Ecto neural progenitor cell (in vitro differentiated cells): ENCODE data around the gene GRK1.
A peak's percentile ranks its signal among the peaks of the same experiment; 100 is the strongest.
"Not testable (repeated sequence)": the region's sequence is repeated elsewhere in the genome, so short reads cannot be mapped to it uniquely, and the experiment has no call there.

Experiments used
- DNase-seq: peaks from one replicate; pipeline ENCODE4 v3.0.0-alpha.2; 2018; ENCODE audit warnings: low spot score

GRK1 gene

DNA sequence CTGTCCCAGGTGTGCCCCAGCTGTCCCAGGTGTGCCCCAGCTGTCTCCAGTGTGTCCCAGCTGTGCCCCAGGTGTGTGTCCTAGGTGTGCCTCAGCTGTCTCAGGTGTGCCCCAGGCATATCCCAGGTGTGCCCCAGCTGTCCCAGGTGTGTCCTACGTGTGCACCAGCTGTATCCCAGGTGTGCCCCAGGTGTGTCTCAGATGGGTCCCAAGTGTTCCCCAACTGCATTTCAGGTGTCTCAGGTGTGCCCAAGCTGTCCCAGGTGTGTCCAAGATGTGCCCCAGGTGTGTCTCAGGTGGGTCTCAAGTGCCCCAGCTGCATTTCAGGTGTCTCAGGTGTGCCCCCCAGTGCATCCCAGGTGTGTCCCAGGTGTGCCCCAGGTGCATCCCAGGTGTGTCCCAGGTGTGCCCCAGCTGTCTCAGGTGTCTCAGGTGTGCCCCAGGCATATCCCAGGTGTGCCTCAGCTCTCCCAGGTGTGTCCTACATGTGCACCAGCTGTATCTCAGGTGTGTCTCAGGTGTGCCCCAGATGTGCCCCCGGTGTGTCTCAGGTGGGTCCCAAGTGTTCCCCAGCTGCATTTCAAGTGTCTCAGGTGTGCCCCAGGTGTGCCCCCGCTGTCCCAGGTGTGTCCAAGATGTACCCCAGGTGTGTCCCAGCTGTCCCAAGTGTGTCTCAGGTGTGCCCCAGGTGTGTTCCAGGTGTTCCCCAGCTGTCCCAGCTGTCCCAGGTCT, 1.3 kb upstream of the GRK1 start:
- DNase-seq, result no peak

DNA sequence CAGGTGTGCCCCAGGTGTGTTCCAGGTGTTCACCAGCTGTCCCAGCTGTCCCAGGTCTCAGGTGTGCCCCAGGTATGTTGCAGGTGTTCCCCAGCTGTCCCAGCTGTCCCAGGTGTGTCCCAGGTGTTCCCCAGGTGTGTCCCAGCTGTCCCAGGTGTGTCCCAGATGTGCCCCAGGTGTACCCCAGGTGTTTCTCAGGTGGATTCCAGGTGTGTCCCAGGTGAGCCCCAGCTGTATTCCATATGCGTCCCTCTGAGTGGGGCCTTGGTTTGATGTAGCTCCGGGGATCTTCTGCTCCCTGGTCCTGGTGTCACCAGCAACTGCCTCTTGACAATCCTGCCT, 719 bp upstream of the GRK1 start:
- DNase-seq, result no peak

DNA sequence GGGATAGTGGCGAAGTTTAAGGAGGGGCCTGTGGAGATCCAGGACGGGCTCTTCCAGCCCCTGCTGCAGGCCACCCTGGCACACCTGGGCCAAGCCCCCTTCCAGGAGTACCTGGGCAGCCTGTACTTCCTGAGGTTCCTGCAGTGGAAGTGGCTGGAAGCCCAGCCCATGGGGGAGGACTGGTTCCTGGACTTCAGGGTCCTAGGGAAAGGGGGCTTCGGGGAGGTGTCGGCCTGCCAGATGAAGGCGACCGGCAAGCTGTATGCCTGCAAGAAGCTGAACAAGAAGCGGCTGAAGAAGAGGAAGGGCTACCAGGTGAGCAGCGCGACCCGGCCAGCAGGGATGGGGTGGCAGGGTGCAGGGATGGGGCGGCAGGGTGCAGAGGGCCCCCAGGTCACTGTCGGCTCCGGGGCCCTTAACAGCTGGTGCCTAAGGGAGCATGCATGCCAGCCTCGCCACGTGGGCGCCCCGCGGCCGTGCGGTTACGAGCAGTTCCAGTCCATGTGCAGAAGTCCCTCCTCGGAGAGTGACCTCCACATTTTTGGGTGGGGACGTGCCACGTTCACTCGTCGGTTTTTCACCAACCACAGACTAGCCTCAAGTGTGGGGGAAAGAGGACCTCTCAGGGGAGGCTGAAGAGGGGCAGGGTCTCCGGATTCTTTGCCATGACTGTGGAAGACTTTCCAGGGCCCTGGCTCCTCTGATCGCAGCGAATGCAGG, 912 bp downstream of the GRK1 start:
- no peak for DNase-seq

DNA sequence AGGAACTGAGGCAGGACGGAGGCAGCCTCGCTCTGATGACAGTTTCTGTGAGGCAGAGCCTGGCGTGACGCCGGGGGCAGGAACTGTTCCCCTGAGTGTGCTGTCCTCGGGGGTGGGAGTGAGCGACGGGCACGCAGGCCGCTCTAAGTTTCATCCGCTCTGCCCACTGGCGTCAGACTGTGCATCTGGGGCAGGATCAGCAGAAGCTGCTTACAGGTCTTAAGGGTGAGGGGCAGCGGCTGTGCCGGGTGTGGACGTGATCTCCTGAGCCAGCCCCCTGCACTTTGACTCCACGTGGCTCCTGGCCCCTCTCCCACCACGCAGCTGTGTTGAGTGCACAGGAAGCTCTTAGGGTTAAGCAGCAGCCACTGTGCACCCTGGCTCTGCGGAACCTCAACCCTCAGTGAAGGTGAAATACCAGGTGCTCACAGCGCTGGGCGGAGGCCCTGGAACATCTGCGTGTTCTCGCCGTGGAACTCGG, 1.5 kb downstream of the GRK1 start:
- no peak for DNase-seq

DNA sequence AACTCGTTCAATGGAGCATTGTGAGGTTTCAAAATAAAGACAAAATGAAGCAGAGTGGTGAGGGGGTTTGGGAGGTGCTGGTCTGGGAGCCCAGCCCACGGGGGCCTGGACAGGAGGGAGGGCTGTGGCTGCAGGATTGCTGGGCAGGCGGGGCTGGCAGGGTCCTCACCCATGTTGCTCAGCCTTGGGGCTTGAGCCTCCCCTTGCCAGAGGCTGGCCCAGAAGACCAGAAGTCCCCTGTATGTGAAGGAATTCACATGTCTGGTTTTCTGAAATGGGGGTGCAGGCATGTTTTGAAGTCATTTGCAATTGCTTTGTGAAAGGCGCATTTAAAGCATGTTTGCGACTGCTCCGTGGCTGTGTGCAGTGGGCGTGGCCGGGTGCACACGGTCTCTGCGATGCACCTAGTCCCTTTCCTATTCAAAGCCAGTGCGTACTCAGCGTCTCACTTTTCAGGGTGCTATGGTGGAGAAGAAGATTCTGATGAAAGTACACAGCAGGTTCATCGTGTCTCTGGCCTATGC, 2.3 kb downstream of the GRK1 start:
- DNase-seq, result no peak

DNA sequence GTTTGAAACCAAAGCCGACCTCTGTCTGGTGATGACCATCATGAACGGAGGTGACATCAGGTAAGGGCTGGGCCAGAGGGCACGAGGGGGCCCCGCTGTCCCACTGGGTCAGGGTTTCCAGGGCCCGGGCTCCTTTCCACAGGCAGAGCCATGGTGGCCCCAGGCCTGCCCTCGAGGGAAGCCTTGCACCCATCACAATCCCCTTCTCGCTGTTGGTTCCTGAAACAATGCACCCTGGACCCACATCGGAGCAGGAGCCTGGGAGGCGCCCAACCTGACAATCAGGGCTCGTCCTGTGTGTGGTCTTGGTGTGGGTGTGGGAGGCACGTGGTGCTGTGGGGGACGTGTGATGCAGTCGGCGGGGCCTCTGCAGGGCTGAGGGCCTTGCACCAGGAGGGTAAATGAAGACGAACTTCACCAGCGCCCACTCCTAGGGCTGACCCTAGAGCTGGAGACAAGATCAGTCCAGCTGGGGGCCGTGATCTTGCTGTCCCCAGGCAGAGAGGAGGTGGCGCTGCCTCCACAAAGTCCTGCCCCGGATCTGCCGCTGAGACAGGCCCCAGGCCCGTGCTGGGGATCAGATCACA, 2.8 kb downstream of the GRK1 start:
- DNase-seq, result no peak

DNA sequence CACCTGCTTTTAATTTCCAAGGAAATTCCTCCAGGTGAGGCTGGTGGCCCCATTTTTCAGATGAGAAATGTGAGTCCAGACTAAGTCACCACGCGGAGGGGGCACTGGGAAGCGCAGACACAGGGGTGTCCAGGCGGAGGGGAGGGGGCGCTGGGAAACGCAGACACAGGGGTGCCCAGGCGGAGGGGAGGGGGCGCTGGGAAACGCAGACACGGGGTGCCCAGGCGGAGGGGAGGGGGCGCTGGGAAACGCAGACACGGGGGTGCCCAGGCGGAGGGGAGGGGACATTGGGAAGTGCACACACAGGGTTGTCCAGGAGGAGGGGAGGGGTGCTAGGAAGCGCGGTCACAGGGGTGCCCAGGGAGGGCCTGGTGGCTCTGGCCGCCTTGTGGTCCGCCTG, 3.5 kb downstream of the GRK1 start:
- DNase-seq, result no peak

DNA sequence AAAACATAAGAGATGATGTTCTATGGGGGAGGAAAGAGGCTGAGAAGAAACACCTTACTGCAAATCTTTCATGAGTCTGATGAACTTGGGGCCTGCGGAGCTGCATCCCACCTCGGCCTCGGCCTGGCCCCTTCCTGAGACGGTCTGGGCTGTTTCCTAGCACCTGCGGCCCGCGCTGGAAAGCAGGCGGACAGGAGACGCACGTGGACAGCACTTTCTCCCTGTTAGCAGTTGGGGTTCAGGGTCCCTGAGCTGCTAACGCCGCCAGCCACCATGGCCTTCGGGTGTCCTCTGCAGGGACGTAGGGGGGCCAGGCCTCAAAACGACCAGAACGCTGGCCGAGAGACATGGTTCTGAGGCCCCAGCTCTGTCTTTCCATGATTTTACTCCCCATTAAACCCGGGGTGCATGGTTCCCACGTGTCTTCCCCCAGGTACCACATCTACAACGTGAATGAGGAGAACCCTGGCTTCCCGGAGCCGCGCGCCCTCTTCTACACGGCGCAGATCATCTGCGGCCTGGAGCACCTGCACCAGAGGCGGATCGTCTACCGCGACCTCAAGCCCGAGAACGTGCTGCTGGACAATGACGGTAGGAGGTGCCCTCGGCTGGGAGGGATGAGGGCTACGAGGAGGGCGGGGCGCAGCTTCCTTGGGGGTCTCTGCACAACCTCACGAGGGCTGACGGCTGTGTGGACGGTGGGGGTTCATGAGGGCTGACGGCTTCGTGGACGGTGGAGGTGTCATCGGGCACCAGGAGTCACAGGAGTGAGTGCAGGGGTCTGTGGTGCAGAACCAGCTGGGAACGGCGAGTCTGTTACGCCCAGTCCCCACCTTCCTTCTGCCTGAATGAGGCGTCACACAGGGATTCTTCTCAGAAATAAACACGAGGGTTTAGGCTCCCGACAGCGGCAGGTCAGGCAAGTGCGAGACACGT, 4.3 kb downstream of the GRK1 start:
- no peak for DNase-seq

DNA sequence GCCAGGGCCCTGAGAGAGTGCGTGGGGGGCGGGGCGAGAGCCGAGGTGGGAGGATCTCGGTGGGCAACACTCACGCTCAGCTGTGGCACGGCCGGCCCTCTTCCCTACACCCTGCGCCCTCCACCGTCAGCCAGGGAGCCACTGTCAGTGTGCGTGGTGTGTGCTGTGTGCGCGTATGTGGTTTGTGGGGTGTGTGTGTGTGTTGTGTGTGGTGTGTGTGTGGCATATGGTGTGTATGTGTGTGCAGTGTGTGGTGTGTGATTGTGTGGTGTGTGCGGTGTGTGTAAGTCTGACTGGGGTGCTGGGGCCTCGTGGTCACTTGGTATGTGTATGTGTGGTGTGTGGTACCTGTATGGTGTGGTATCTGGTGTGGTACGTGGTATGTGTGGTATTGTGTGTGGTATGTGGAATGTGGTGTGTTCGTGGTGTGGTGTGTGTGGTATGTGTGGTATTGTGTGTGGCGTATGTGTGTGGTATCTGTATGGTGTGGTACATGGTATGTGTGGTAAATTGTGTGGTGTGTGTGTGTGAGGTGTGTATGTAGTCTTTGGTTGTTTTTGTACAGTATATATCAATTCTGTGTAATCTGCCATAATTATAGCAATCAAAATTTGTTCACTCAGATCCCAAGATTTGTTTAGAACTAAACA, 5.1 kb downstream of the GRK1 start:
- DNase-seq, result no peak

DNA sequence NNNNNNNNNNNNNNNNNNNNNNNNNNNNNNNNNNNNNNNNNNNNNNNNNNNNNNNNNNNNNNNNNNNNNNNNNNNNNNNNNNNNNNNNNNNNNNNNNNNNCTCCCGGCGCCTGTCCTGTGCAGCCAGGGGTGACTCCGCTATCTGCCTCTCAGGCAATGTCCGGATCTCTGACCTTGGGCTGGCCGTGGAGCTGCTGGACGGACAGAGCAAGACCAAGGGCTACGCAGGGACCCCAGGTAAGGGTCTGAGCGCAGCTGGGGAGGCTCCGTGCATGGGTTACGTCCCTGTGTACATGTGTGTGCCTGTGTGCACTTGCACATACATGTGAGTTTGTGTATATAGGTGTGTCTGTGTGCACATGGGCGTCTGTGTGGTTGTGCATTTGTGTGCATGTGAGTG, 55.9 kb downstream of the GRK1 start:
- DNase-seq, result no peak

DNA sequence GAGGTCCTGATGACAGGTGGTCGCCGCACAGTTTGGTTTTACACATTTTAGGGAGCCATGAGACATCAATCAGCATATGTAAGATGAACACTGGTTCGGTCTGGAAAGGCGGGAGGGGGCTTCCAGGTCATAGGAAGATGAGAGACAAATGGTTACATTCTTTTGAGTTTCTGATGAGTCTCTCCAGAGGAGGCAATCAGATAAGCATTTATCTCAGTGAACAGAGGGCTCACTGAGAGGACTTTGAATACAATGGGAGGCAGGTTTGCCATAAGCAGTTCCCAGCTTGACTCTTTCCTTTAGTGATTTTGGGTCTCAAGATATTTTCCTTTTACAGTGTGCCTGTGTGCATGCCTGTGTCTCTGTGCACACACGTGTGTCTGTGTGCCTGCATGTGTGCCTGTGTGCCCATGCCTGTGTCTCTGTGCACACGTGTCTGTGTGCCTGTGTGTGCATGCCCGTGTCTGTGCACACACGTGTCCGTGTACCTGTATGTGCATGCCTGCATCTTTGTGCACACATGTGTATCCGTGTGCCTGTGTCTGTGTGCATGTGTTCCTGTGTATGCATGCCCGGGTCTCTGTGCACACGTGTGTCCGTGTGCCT, 56.5 kb downstream of the GRK1 start:
- no peak for DNase-seq

DNA sequence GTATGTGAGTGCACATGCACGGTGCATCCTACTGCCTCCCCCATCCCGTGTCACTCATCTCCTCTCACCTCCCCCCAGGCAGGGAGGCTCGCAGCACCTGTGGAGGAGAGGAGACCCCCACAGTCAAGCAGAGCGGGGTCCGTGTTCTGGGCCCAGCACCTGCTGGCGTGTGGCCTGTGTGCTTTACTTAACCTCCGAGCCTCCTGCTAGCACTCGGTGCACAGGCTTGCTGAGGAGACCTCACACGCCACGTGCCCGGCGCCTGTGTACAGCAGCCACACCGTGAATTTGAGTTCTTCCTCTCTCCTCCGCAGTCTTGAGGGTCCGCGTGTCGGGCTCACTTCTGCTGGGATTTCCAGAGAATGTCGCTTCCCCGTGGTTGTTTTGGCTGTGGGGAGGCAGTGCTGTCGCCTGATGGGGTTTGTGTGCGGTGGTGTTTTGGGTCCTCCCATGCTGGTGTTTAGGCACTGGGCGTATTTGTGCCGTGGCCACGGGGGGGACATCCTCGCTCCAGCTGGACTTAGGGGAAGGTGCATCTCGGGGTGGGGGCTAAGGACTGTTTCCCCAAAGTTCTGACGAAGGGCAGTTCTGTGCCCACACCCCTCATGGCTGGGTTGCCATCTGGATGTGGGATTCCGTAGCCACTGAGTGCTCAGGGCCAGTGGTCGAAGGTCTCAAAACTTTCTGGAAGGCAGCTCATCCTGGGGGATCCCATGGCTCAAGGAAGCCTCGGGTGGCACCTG, 57.2 kb downstream of the GRK1 start:
- peak; percentile 46 for DNase-seq

DNA sequence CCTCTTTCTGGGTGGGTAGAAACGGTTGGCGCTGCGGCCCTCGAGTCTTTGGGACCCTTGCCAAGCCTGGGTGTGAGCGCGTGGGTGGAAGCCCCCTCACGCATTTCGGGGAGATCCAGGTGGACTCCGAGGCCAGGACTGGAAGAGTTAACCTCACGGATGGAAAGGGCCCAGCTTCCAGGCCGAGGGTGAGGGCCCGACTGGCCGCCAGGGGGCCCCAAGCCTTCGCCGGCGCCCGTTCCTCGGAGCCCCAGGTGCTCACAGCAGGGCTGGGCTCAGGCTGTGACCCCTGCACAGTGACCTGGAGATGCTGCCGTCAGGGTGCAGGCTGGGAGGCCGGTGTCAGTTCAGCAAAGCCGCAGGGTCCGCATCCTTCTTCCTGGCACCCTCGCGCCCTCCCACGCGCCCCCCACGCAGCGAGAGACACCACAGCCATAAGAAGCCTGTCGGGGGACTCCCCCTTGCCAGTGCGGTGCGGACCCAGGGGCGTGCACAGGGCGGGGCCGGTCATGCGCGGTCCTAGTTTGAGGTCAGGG, 57.8 kb downstream of the GRK1 start:
- DNase-seq, result peak; percentile 87

DNA sequence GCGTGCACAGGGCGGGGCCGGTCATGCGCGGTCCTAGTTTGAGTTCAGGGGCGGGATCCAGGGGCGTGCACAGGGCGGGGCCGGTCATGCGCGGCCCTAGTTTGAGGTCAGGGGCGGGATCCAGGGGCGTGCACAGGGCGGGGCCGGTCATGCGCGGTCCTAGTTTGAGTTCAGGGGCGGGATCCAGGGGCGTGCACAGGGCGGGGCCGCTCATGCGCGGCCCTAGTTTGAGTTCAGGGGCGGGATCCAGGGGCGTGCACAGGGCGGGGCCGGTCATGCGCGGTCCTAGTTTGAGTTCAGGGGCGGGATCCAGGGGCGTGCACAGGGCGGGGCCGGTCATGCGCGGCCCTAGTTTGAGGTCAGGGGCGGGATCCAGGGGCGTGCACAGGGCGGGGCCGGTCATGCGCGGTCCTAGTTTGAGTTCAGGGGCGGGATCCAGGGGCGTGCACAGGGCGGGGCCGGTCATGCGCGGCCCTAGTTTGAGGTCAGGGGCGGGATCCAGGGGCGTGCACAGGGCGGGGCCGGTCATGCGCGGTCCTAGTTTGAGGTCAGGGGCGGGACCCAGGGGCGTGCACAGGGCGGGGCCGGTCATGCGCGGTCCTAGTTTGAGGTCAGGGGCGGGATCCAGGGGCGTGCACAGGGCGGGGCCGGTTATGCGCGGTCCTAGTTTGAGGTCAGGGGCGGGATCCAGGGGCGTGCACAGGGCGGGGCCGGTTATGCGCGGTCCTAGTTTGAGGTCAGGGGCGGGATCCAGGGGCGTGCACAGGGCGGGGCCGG, 58.5 kb downstream of the GRK1 start:
- not testable (repeated sequence) for DNase-seq

DNA sequence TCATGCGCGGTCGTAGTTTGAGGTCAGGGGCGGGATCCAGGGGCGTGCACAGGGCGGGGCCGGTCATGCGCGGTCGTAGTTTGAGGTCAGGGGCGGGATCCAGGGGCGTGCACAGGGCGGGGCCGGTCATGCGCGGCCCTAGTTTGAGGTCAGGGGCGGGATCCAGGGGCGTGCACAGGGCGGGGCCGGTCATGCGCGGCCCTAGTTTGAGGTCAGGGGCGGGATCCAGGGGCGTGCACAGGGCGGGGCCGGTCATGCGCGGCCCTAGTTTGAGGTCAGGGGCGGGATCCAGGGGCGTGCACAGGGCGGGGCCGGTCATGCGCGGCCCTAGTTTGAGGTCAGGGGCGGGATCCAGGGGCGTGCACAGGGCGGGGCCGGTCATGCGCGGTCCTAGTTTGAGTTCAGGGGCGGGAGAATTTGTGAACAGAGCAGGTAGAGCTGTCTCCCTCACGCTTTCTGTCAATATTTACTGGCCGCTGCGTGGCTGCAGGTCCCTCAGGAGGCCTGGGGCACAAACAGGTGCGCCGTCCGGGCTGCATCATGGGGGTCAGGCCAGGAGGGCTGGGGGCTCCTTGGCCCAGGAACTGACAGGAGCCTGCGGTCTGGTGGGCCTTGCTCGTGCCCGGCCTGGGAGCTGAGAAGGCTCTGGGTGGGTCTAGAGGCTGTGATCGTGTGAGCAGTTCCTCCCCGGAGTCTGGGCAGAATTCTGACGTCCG, 59.2 kb downstream of the GRK1 start:
- peak; percentile 60 for DNase-seq

DNA sequence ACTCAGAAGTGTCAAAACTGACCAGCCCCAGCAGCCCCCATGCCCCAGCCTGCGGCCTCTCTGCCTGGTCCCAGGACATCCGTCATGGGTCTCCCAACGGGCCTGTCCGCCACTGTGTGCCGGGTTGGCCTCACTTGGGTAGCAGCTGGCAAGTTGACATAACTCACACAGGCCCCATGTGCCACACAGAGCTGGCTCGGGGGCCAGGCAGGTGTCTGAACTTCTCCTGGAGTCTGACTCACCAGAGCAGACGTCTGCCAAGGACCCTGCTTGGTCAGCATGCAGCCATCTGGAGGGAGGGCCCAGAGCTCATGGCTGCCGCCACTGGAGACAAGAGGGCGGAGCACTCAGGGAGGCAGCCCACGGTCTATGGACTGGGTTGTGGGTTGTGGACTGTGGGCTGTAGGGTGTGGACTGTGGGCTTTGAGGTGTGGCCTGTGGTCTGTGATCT, 60.0 kb downstream of the GRK1 start:
- DNase-seq, result no peak

DNA sequence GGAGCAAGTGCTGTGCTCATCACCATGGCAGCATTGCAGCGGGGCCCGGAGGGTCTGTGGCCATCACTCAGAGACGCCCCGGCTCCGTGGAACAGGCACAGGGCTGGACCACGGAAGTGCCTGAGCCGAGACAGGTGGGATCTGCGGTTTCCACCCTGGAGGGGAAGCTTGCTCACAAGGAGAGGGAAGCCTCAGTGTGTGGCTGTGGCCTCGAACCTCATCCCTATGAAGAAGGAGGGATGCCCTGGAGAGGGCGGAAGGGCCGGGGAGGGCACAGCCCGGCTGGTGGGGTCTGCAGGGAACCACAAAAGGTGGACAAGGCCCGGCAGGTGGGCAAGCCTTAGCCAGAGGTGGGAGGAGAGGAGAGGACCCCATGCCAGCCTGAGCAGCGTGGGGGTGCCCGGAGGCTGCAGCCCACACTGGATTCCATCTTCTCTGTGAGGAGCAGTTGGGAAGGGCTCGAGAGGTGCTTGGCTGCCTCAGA, 61.6 kb downstream of the GRK1 start:
- no peak for DNase-seq
